Peyer's patch (tissue), 4 donors: ENCODE results near the gene CD38.

Experiments
- CTCF ChIP-seq, 6 experiments: fragments of 450-650 bp in 4 of 6; fragments of 200-600 bp in 2 of 6; sonication (generic) in 1 of 6; IDR thresholded peaks; one replicate each; pipeline ENCODE4 v1.5.1; 2017 to 2019; ENCODE audit warnings: antibody characterized with exemption in 6 of 6, mild to moderate bottlenecking in 3 of 6, moderate library complexity in 1 of 6
- POLR2A ChIP-seq, 2 donors: fragments of 450-650 bp; IDR thresholded peaks; one replicate each; pipeline ENCODE4 v1.5.1; 2017; ENCODE audit warnings: antibody characterized with exemption in 2 of 2, mild to moderate bottlenecking in 2 of 2, moderate library complexity in 2 of 2

GRCh38 chr4:15805583-15806517 is 27.7 kb downstream of the CD38 start:
- peak; percentile 37 to 84 (median 78) for TF ChIP-seq CTCF (IDR thresholded peaks at IDR 0.05)
- no peak for TF ChIP-seq POLR2A (IDR thresholded peaks at IDR 0.05)
